GM18517 (cell line): ENCODE data around the gene EXD2.
"Not testable (repeated sequence)": the region's sequence is repeated elsewhere in the genome, so short reads cannot be mapped to it uniquely, and the experiment has no call there.

Experiments
- ATAC-seq: cut with Tn5 transposase; IDR thresholded peaks from one replicate; pipeline ENCODE4 v1.9.1; 2021; ENCODE audit warnings: mild to moderate bottlenecking, moderate library complexity; ENCODE audit not compliant: unreplicated experiment

Gene EXD2

GRCh38 chr14:69275331-69275730 is 84.0 kb downstream of the EXD2 start:
- no peak for ATAC-seq

- not testable (repeated sequence) for ATAC-seq
Observed at GRCh38 chr14:69277356-69277755, 86.1 kb downstream of the EXD2 start.

- ATAC-seq = no peak
Observed at GRCh38 chr14:69280746-69281291, 89.5 kb downstream of the EXD2 start.

DNA sequence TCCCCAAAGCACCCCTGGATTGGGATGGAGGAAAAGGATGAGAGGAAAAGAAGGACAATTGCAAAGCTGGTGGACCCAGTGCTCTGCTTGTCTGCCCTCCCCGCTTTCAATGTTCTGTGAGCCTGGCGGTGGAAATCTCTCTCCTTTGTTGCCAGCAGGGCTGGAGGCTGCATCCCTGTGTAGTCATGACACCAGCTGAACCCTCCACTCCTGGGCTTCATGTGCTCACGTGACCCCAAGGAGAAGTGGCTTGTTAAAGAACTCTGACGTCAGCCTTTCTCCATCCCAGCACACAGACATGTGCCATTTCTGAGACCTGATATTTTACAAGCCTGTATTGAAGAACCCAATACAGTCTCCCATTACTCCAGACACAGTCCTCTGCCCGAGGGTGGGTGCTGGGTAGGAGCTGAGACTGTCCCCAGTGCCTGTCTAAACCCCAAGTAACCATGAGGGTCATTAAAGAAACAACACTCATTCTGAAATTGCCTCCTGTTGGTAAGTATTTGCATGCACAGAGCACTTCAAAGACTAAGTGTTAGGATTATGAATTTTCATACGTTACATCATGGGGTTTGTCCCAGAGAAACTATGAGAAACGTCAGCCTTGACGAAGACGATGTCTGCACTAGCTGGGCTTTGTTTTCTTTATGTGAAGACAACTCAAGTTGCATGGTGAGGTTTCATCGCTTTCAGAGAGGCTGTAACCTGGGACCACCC is 90.3 kb downstream of the EXD2 start:
- ATAC-seq = no peak

- no peak for ATAC-seq
Observed at GRCh38 chr14:69282448-69282847, 91.2 kb downstream of the EXD2 start.

GRCh38 chr14:69284170-69284569 is 92.9 kb downstream of the EXD2 start:
- no peak for ATAC-seq

DNA sequence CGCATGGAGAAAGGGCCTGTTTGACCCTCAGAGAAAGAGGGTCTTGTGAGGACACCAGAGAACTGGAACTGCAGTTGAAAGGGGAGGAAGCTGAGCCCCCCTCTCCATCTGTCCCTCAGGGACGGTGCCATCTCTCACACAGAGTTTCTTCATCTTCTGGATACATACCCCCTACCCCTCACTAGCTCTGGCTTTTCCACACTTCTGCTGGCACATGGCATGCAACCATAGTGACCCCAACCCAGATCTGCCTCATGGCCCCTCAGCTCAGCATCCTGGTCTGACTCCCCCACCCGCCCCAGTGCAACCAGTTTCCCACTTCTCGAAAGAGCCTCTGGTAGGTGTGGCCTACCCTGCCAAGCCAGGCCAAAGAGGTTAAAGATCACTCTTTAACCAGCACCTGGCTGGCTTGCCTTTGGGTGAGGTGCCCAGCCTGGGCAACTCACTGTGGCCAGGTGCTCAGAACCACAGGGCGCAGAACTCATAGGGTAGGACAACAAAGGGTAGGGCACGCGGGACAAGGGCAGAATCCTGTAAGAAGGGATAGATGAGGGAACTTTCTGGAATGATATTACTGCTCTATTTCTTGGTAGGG is 94.5 kb downstream of the EXD2 start:
- no peak for ATAC-seq

DNA sequence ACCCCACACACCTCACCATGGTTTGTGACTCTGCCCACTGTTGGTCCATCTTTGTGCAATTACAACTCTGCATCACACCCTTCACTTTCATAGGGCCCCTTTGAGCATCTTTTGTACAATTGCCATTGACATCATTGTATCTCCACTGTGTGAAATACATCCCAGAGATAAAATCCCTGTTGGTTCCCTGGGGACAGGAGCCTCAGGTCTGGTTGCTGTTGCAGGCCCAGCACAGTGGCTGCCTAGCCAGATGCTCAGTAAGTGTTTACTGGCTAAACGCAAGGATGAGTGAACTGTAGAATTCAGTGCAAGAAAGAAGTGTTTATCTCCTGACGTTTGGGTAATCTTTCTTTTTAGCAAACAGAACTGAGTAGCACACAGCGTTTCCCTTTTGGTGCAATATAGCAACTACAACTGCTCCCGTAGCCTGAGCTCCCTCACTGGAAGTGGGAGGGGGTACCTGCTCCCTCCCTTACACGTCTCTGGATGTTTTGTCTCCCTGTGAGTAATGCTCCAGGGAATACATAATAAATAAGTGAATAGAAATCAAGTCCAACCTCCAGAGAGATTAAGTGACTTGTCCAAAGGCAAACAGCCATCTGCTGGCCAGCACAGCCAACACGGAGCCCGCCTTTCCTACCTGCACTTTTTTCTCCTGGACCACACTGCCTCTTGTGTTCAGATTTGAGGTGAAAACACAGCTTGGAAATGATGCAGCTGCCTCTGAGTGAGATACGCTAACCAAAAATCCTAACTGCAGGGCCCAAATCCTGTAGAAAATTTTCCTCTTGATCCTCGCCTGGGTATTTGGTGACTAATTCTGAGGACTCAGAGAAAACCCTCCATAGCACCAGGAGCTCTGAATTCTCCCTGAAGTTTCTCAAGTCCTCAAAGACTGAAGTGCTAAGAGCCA is 96.1 kb downstream of the EXD2 start:
- no peak for ATAC-seq

DNA sequence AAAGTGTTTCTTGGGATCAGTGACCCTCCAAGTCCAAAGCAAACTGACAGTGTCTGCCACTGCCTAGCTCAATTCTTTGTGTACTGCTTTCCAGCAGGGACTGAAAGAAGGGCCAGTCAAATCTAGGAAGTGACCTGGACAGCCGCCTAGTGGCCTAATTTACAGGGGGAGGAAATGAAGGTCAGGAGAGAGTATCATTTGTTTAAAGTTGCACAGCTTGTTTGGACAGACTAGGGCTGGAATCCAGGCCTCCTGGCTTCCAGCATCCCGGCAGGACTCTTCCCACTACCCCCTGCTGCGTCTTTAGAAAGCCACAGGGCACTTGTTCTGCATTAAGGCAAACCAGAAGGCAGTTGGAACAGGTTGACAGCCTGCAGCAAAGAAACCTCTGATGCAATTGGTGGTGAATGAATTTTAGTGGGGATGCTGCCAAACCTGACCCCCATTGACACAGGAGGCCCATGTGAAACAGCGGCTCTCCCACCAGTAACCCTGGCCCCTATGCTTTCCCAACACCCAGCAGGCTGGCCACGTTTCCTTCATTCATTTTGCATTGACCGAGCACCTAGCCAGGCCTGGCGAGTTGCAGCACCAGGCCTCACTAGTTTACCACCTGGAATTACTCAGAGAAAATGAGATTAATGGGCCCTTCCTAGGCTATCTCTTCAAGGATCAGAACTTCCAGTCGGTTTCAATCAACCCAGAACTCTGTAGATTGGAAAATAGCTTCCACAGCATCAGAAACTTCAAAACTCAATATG is 96.9 kb downstream of the EXD2 start:
- no peak for ATAC-seq

- no peak for ATAC-seq
Observed at GRCh38 chr14:69288956-69289705, 97.8 kb downstream of the EXD2 start.

DNA sequence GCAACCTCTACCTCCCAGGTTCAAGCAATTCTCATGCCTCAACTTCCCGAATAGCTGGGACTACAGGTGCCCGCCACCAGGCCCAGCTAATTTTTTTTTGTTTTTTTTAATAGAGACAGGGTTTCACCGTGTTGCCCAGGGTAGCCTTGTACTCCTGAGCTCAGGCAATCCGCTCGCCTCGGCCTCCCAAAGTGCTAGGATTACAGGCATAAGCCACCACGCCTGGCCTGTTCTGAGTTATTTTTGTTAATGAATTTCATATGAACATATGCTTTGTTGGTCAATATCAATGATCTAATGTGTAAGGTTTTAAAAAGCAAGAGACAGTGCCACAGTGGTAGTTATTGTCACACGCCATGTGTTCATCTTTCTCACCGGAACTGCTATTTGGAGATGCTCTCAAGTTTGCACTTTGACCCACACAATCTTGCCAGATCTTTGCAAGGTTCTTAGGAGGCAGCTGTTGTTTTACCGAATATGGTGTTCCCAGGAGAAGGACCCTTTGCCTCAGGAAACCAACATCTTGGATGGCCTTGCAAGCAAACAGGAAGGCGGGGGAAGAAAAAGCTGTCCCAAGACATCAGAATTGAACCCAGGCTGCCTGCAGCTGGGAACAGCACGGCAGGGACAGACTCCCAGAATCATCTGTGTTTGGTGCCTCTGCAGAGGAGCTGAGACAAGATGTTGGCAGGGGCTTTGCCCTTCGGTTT is 98.7 kb downstream of the EXD2 start:
- ATAC-seq = no peak

DNA sequence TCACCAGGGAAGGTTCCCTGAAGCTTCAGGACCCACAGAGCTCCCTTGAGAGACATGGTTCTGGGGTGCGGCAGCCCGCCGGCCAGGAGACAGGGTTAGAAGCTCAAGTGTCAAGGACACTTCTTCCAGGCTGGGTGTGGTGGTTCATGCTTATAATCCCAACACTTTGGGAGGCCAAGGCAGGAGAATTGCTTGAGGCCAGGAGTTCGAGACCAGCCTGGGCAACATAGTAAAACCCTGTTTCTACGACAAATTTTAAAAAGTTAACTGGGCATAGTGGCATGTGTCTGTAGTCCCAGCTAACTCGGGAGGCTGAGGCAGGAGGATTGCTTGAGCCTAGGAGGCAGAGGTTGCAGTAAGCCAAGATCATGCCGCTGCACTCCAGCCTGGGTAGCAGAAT is 99.6 kb downstream of the EXD2 start:
- ATAC-seq = not testable (repeated sequence)

- ATAC-seq = no peak
Observed at GRCh38 chr14:69291396-69291795, 100.1 kb downstream of the EXD2 start.

- no peak for ATAC-seq
Observed at GRCh38 chr14:69291891-69292561, 100.7 kb downstream of the EXD2 start.
